Breast epithelium (tissue), 4 donors: ENCODE results near the gene MT1F. TPM values are rescaled to one million over a fixed set of nuclear protein-coding genes. Genes with fewer than 3 reads are reported as not detected.
A peak's percentile ranks its signal among the peaks of the same experiment; 100 is the strongest.

Experiments
- DNase-seq, 2 donors: peaks; one replicate each; pipeline ENCODE4 v3.0.0-alpha.2; 2019; ENCODE audit warnings: low spot score in 2 of 2
- H3K27ac ChIP-seq, 2 donors: fragments of 200-600 bp; sonication (generic) in 1 of 2; one replicate each; pipeline ENCODE4 v1.5.1; 2016 to 2019; ENCODE audit warnings: mild to moderate bottlenecking in 1 of 2
- H3K27me3 ChIP-seq, 2 donors: fragments of 200-600 bp; sonication (generic) in 1 of 2; one replicate each; pipeline versions ENCODE4 v1.5.1 to v1.6.0; 2017 to 2019; ENCODE audit warnings: control low read depth in 1 of 2, mild to moderate bottlenecking in 1 of 2
- H3K36me3 ChIP-seq: fragments of 200-600 bp; one replicate; pipeline ENCODE4 v1.5.1; 2019
- H3K4me1 ChIP-seq, 2 donors: fragments of 200-600 bp; sonication (generic); one replicate each; pipeline ENCODE4 v1.5.1; 2016 to 2019; ENCODE audit warnings: control low read depth in 1 of 2
- H3K4me3 ChIP-seq, 3 donors: fragments of 200-600 bp; sonication (generic); 1 replicate in 2 of 3; 2 replicates in 1 of 3; pipeline ENCODE4 v1.5.1; 2016 to 2019; ENCODE audit warnings: mild to moderate bottlenecking in 3 of 3, moderate library complexity in 2 of 3
- H3K9me3 ChIP-seq, 2 donors: fragments of 200-600 bp; sonication (generic) in 1 of 2; one replicate each; pipeline ENCODE4 v1.5.1; 2016 to 2019; ENCODE audit warnings: control low read depth in 1 of 2
- CTCF ChIP-seq, 3 donors: fragments of 450-650 bp; IDR thresholded peaks; one replicate each; pipeline ENCODE4 v1.5.1; 2016 to 2017; ENCODE audit warnings: antibody characterized with exemption in 3 of 3, mild to moderate bottlenecking in 3 of 3, moderate library complexity in 3 of 3
- POLR2A ChIP-seq: fragments of 450-650 bp; IDR thresholded peaks from one replicate; pipeline ENCODE4 v1.6.1; 2016; ENCODE audit warnings: antibody characterized with exemption, mild to moderate bottlenecking, moderate library complexity
- POLR2AphosphoS5 ChIP-seq, 3 donors: sonication (generic); formaldehyde crosslinking; IDR thresholded peaks; one replicate each; pipeline ENCODE4 v1.6.1; 2017; ENCODE audit warnings: antibody characterized with exemption in 3 of 3
- intact Hi-C: fragments of 100-400 bp; cut with DNase I; formaldehyde crosslinking; loops from one replicate; pipeline ENCODE4 v1.15.1; 2023; ENCODE audit warnings: low total_unique reads
- total RNA-seq, 3 donors: library from RNA; depleted of rRNA; stranded (reverse); fragments of >200 nt; gene quantifications; one replicate each; pipeline ENCODE4 v1.1.0, GENCODE V29; 2016

The MT1F gene
- total RNA-seq, 3 donors from 2014 or later = 9.1 to 34.0 (median 12.1) TPM

GRCh38 chr16:56623637-56624036, 34.1 kb upstream of the MT1F start:
- intact Hi-C loops = no loop called here

GRCh38 chr16:56625140-56625942, 32.4 kb upstream of the MT1F start, which contains the start of gene MT1E:
Gene MT1E (plus strand): TSS chr16:56625781. CDS start chr16:56625852, 71 bp downstream.
- H3K27me3 ChIP-seq = no peaks in the 10 kb centered on the region
- peak within 1 kb of the TSS; percentile 50 to 73 (median 72) for H3K4me3 ChIP-seq
- H3K27ac ChIP-seq = peak within 1 kb of the TSS; percentile 87 to 97
- intact Hi-C loops = no loop called here
- DNase-seq = peak; percentile 83 to 84
- TF ChIP-seq POLR2AphosphoS5 (IDR thresholded peaks at IDR 0.05) (peak; percentile 89 to 99 (median 95)), CTCF (IDR thresholded peaks at IDR 0.05) (no peak), POLR2A (peak; percentile 80)
- no peaks in the 10 kb centered on the region for H3K36me3 ChIP-seq
- H3K4me1 ChIP-seq = no peaks in the 10 kb centered on the region
- no peaks in the 10 kb centered on the region for H3K9me3 ChIP-seq

More at GRCh38 chr16:56623637-56624036, 34.1 kb upstream of the MT1F start:
- no peaks in the 10 kb centered on the region for H3K4me1 ChIP-seq
- DNase-seq = no peak
- no peaks in the 10 kb centered on the region for H3K27me3 ChIP-seq
- TF ChIP-seq CTCF (IDR thresholded peaks at IDR 0.05) (no peak), POLR2A (no peak), POLR2AphosphoS5 (IDR thresholded peaks at IDR 0.05) (no peak)
- no peaks in the 10 kb centered on the region for H3K36me3 ChIP-seq
- no peak overlapping the region for H3K4me3 ChIP-seq
- H3K27ac ChIP-seq = no peak overlapping the region
- H3K9me3 ChIP-seq = no peaks in the 10 kb centered on the region

GRCh38 chr16:56625943-56626654, 31.7 kb upstream of the MT1F start:
- peak overlapping the region; percentile 87 to 97 for H3K27ac ChIP-seq
- peak in 1 of 2 donors; percentile 44 for DNase-seq
- no peaks in the 10 kb centered on the region for H3K9me3 ChIP-seq
- no peaks in the 10 kb centered on the region for H3K27me3 ChIP-seq
- TF ChIP-seq CTCF (IDR thresholded peaks at IDR 0.05) (no peak), POLR2AphosphoS5 (IDR thresholded peaks at IDR 0.05) (peak in 1 of 3 donors; percentile 14), POLR2A (no peak)
- H3K4me3 ChIP-seq = peak overlapping the region; percentile 50 to 73 (median 72)
- no peaks in the 10 kb centered on the region for H3K36me3 ChIP-seq
- intact Hi-C loops = no loop called here
- no peaks in the 10 kb centered on the region for H3K4me1 ChIP-seq

GRCh38 chr16:56626685-56627084, 31.1 kb upstream of the MT1F start:
- no peak for TF ChIP-seq POLR2A
- TF ChIP-seq CTCF (IDR thresholded peaks at IDR 0.05) = no peak
- no peak for TF ChIP-seq POLR2AphosphoS5 (IDR thresholded peaks at IDR 0.05)
- intact Hi-C loops = no loop called here
- H3K4me1 ChIP-seq = no peaks in the 10 kb centered on the region
- no peak for DNase-seq
- no peaks in the 10 kb centered on the region for H3K27me3 ChIP-seq
- H3K27ac ChIP-seq = peak overlapping the region; percentile 87 to 97
- no peaks in the 10 kb centered on the region for H3K9me3 ChIP-seq
- peak overlapping the region; percentile 50 to 73 (median 72) for H3K4me3 ChIP-seq
- no peaks in the 10 kb centered on the region for H3K36me3 ChIP-seq
